H7 (cell line): ENCODE data around the gene HRC. TPM values are rescaled to one million over a fixed set of nuclear protein-coding genes. Genes with fewer than 3 reads are reported as not detected.
A peak's percentile ranks its signal among the peaks of the same experiment; 100 is the strongest.
"Not testable (repeated sequence)": the region's sequence is repeated elsewhere in the genome, so short reads cannot be mapped to it uniquely, and the experiment has no call there.

ENCODE experiments used
- DNase-seq: peaks from one replicate; pipeline ENCODE4 v3.0.0; 2012
- H3K27me3 ChIP-seq: 2 replicates; pipeline ENCODE4 v1.6.0; 2011; ENCODE audit warnings: mild to moderate bottlenecking, low read length; ENCODE audit not compliant: control insufficient read depth, insufficient read depth
- H3K36me3 ChIP-seq: replicated peaks from 2 replicates; pipeline ENCODE4 v1.5.1; 2011; ENCODE audit warnings: low read length; ENCODE audit not compliant: control insufficient read depth, insufficient read depth
- H3K4me3 ChIP-seq: 2 replicates; pipeline ENCODE4 v1.5.1; 2011; ENCODE audit warnings: low read depth, mild to moderate bottlenecking, control low read depth, low read length, moderate library complexity; ENCODE audit not compliant: insufficient read depth
- total RNA-seq: library from RNA; depleted of rRNA; stranded (reverse); fragments of >200 nt; shearing (Covaris generic); gene quantifications from 2 replicates; pipeline ENCODE4 v1.2.3, GENCODE V29; 2014

The HRC gene
- total RNA-seq, 1 experiment from 2014 or later: 0.45 TPM

GRCh38 chr19:49151267-49152118 lies 3.7 kb downstream of the HRC start:
- peak; percentile 98 for DNase-seq
- Histone ChIP-seq H3K27me3 (peaks cover 30% of the 10 kb centered on the region), H3K4me3 (peak overlapping the region; percentile 94; the same call in 1 of the 2 replicates), H3K36me3 (no peaks in the 10 kb centered on the region)

GRCh38 chr19:49150944-49151243 lies 4.3 kb downstream of the HRC start:
- no peak for DNase-seq
- H3K36me3 ChIP-seq: no peaks in the 10 kb centered on the region
- H3K27me3 ChIP-seq: peaks cover 28% of the 10 kb centered on the region
- H3K4me3 ChIP-seq: peak overlapping the region; percentile 94

GRCh38 chr19:49150106-49150943 lies 4.9 kb downstream of the HRC start:
- peak; percentile 94 for DNase-seq
- Histone ChIP-seq H3K27me3 (peaks cover 27% of the 10 kb centered on the region), H3K36me3 (no peaks in the 10 kb centered on the region), H3K4me3 (peak overlapping the region; percentile 94)

DNA sequence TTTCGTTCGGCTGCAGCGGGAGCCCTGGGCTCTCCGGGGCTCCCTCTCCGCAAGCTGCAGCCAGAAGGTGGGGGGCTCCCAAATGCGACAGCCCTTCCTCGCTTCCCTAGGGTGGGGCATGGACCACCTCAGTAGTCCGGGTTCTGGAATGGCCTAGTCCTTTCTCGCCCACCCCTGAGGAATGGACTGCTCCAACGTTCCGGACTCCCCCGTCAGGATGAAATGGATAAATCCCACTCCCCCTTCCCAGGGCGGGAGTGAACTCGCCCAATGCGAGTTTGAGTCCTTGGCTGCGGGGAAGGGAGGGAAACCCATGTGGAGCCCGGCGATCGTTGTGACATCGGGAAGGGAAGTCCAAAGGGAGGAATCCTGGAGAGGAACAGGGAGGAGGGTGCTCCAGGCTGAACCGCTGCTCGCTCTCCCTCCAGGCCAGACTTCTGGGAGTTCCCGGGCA lies 5.5 kb downstream of the HRC start:
- peak; percentile 84 for DNase-seq
- H3K36me3 ChIP-seq: no peaks in the 10 kb centered on the region
- peaks cover 25% of the 10 kb centered on the region for H3K27me3 ChIP-seq
- peak overlapping the region; percentile 94 for H3K4me3 ChIP-seq

DNA sequence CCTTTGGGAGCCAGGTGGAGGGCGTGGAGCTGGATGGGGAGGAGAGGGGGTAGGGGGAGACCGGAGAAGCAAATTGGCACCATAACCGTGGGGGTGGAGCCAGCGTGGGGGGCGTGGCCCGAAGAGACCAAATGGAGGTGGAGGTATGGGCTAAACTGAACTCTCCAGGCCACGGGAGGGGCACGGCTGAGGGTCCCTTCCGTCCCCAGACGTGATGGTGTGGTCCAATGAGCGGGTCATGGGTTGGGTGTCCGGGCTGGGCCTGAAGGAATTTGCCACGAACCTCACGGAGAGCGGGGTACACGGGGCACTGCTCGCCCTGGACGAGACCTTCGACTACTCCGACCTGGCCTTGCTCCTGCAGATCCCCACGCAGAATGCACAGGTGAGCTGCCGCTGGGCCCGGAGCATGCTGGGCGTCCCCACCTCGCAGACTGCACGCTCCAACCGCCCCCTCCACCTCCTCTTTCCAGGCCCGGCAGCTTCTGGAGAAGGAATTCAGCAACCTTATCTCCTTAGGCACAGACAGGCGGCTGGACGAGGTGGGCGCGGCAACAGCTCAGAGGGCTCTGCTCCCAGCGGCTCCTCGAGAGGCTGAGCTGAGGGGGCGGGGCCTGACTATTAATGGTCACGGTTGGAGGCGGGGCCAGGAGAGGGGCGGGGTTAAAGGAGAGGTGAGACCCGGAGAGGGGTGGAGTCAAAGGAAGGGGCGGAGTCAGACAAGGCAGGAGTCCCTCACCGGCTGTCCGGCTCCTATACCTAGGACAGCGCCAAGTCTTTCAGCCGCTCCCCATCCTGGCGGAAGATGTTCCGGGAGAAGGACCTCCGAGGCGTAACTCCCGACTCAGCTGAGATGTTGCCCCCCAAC lies 6.2 kb downstream of the HRC start:
- Histone ChIP-seq H3K4me3 (peak overlapping the region; percentile 94), H3K27me3 (peaks cover 23% of the 10 kb centered on the region), H3K36me3 (no peaks in the 10 kb centered on the region)
- DNase-seq: peak; percentile 98

- Histone ChIP-seq H3K4me3 (peak overlapping the region; percentile 77), H3K27me3 (peaks cover 19% of the 10 kb centered on the region), H3K36me3 (no peaks in the 10 kb centered on the region)
- no peak for DNase-seq
Measured at GRCh38 chr19:49148044-49148682, 7.0 kb downstream of the HRC start.

DNA sequence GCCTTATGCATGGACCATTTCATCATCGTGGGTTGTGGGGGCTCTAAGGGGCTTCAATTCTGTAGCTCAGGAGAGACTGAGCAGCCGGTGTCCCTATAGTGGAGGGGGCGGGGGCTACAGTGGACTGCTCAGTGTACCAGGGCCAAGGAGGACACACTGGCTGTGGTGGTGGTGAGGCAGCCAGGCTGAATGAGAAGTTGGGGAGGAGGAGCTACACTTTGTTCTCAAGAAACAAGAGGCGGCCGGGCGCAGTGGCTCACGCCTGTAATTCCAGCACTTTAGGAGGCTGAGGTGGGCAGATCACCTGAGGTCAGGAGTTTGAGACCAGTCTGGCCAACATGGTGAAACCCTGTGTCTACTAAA lies 8.8 kb downstream of the HRC start:
- Histone ChIP-seq H3K4me3 (peak overlapping the region; percentile 43), H3K27me3 (peaks cover 10% of the 10 kb centered on the region; the same call in 1 of the 2 replicates)
- not testable (repeated sequence) for H3K36me3 ChIP-seq, DNase-seq

DNA sequence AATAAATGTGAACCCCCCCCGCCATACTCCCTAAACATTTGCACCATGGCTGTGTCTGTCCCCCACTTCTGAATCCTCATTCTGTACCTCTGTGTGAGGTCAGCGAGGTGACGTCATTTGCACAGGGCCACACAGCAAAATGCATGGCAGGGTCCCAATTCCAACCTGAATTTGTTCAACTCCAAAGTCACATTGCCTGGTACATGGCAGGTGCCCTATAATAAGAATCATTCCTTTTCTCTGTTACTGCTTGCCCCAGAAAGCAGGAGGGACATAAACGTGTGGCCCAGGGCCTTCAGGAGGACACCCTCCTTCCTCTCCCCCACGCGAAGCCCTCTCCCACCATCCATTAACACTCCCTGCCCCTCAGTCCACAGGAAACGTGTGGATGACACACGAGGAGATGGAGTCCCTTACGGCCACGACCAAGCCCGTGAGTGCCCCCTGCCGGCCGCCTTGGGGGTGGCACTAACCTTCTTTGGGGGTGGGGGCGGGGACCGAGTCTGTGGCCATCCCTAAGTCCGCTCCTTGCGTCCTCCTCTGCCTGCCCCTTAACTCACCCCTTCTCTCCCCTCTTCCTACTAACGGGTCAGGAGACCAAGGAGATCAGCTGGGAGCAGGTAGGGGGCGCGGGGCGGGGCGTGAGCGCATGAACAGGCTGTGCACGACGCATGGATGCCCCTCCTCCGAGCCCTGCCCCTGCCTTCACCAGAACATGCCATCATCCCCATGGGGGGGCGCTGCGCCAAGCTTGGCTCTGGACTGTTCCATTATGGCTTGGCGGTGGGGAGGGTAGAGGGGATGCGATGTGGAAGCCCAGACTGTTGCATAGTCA lies 9.4 kb downstream of the HRC start:
- peaks cover 7% of the 10 kb centered on the region; the same call in 1 of the 2 replicates for H3K27me3 ChIP-seq
- peak overlapping the region; percentile 43 for H3K4me3 ChIP-seq
- DNase-seq: peak; percentile 94
- H3K36me3 ChIP-seq: peaks cover 1% of the 10 kb centered on the region; the same call in 1 of the 2 replicates

DNA sequence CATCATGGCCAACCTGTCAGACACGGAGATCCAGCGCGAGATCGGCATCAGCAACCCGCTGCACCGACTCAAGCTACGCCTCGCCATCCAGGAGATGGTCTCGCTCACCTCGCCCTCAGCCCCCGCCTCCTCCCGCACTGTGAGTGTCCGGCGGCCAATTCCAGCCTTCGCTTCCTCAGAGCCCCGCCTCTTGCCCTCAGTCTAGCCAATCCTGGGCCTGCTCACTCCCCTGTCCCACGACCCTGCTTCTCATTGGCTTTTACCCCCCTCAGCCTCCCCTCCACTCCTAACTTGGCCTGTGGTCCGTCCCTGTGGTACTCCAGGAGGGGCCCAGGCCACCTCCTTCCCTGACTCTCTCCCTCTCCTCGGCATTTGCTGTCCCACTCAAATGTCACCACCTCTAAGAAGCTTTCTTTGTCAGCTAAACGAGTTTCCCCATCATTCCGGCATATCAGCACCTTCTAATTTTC lies 12.3 kb downstream of the HRC start:
- peaks cover 1% of the 10 kb centered on the region; the same call in 1 of the 2 replicates for H3K36me3 ChIP-seq
- peak; percentile 98 for DNase-seq
- peak overlapping the region; percentile 53 for H3K4me3 ChIP-seq
- peaks cover 4% of the 10 kb centered on the region; the same call in 1 of the 2 replicates for H3K27me3 ChIP-seq

- no peak for DNase-seq
- H3K27me3 ChIP-seq: peaks cover 4% of the 10 kb centered on the region; the same call in 1 of the 2 replicates
- H3K4me3 ChIP-seq: no peak overlapping the region
- H3K36me3 ChIP-seq: peaks cover 2% of the 10 kb centered on the region
Measured at GRCh38 chr19:49141352-49141751, 13.8 kb downstream of the HRC start.

DNA sequence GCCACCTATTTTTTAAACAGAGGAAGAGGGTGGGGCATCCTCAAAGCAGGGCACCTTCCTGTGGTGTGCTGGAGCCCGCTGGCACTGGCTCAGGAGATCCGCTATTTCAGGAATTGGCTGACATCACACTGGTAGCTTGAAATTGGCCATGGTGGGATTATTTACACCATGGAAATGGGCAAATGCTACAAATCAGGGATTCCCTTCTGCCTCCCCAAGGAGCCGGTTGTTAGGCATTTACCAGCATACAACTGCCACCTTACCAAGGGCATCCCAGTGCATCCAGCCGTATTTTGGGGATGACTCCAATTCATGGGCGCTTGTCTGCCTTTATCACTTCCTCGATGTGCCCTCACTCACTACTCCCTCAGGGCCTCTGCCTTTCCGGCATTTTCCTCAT lies 14.2 kb downstream of the HRC start:
- Histone ChIP-seq H3K27me3 (peaks cover 4% of the 10 kb centered on the region; the same call in 1 of the 2 replicates), H3K36me3 (peaks cover 2% of the 10 kb centered on the region), H3K4me3 (no peak overlapping the region)
- no peak for DNase-seq

- Histone ChIP-seq H3K27me3 (peaks cover 13% of the 10 kb centered on the region; the same call in 1 of the 2 replicates), H3K4me3 (no peak overlapping the region), H3K36me3 (peaks cover 2% of the 10 kb centered on the region)
- DNase-seq: peak; percentile 25
Measured at GRCh38 chr19:49136771-49137171, 18.4 kb downstream of the HRC start.

- Histone ChIP-seq H3K36me3 (peaks cover 1% of the 10 kb centered on the region), H3K27me3 (peaks cover 12% of the 10 kb centered on the region; the same call in 1 of the 2 replicates), H3K4me3 (no peak overlapping the region)
- no peak for DNase-seq
Measured at GRCh38 chr19:49135686-49136085, 19.5 kb downstream of the HRC start.
